GM12878 (cell line): ENCODE data around the gene SLC25A44. TPM values are rescaled to one million over a fixed set of nuclear protein-coding genes. Genes with fewer than 3 reads are reported as not detected.

Experiments
- ATAC-seq: fragments of 200-7000 bp; cut with Tn5 transposase; 3 replicates; pipeline ENCODE4 v1.9.1; 2020; ENCODE audit warnings: mild to moderate bottlenecking, moderate library complexity
- BruUV-seq: library from RNA; stranded (reverse); fragments of 400-500 nt; replicated peaks from 2 replicates; lab custom pipeline; 2021; lab: Mats Ljungman, UMichigan
- CTCF ChIA-PET: fragments of 300-600 bp; sonication (Branson Sonifier 250); formaldehyde crosslinking; extraction: SDS; loops from one replicate; lab custom pipeline; 2021; ENCODE audit warnings: inconsistent platforms; lab: Yijun Ruan, JAX
- POLR2A ChIA-PET: fragments of 350-600 bp; formaldehyde crosslinking; extraction: SDS; loops from one replicate; lab custom pipeline; 2021; ENCODE audit warnings: inconsistent platforms; lab: Charles Lee
- RAD21 ChIA-PET: fragments of 300-600 bp; sonication (Branson Sonifier 250); formaldehyde crosslinking; loops from one replicate; lab custom pipeline; 2023; ENCODE audit warnings: antibody characterized with exemption; ENCODE audit not compliant: unreplicated experiment; lab: Charles Lee
- SMC1A ChIA-PET: fragments of 300-600 bp; sonication (Branson Sonifier 250); formaldehyde crosslinking; loops from one replicate; lab custom pipeline; 2023; ENCODE audit not compliant: unreplicated experiment, uncharacterized antibody; lab: Charles Lee
- DNase-seq: peaks from one replicate; pipeline ENCODE4 v3.0.0-alpha.2; 2011; ENCODE audit warnings: low read depth, low spot score
- FAIRE-seq: peaks from 3 replicates; lab custom pipeline; 2011; peaks lifted over from hg19 to GRCh38; lab: Jason Lieb, UNC
- H2AFZ ChIP-seq: 2 replicates; pipeline ENCODE4 v1.6.0; 2011; ENCODE audit warnings: low read depth, low read length, control low read depth; ENCODE audit not compliant: control insufficient read depth
- H3K27ac ChIP-seq: 2 replicates; pipeline ENCODE4 v1.5.1; 2011; ENCODE audit warnings: control low read depth; ENCODE audit not compliant: control insufficient read depth, insufficient read depth
- H3K27me3 ChIP-seq, 2 experiments: replicated peaks in 1 of 2; 2 replicates each; pipeline versions ENCODE4 v1.6.0 to v1.6.1; 2011; ENCODE audit warnings: low read length in 1 of 2; ENCODE audit not compliant: control insufficient read depth in 2 of 2, insufficient read depth in 2 of 2
- H3K36me3 ChIP-seq, 2 experiments: 2 replicates each; pipeline ENCODE4 v1.5.1; 2011; ENCODE audit warnings: low read length in 1 of 2; ENCODE audit not compliant: control insufficient read depth in 2 of 2, insufficient read depth in 2 of 2
- H3K4me1 ChIP-seq: 2 replicates; pipeline ENCODE4 v1.6.1; 2011; ENCODE audit warnings: mild to moderate bottlenecking, low read length, moderate library complexity, mixed read lengths; ENCODE audit not compliant: control insufficient read depth, insufficient read depth
- H3K4me2 ChIP-seq: 2 replicates; pipeline ENCODE4 v1.6.0; 2011; ENCODE audit warnings: control low read depth; ENCODE audit not compliant: control insufficient read depth, insufficient read depth
- H3K4me3 ChIP-seq: fragments of 200-600 bp; sonication (generic); 2 replicates; pipeline ENCODE4 v1.5.1; 2016
- H3K79me2 ChIP-seq: 2 replicates; pipeline ENCODE4 v1.6.0; 2011; ENCODE audit warnings: low read length; ENCODE audit not compliant: control insufficient read depth, insufficient read depth
- H3K9ac ChIP-seq: 2 replicates; pipeline ENCODE4 v1.8.0; 2011; ENCODE audit warnings: low read length, control low read depth, mixed read lengths; ENCODE audit not compliant: control insufficient read depth, insufficient read depth
- H3K9me3 ChIP-seq: replicated peaks from 3 replicates; pipeline ENCODE4 v1.5.1; 2011; ENCODE audit warnings: mild to moderate bottlenecking, low read length; ENCODE audit not compliant: control insufficient read depth, insufficient read depth
- H4K20me1 ChIP-seq: 2 replicates; pipeline ENCODE4 v1.6.0; 2011; ENCODE audit not compliant: control insufficient read depth, insufficient read depth
- HDAC2 ChIP-seq: fragments of 200-600 bp; sonication (generic); IDR thresholded peaks from 2 replicates; pipeline ENCODE4 v1.6.1; 2017
- MEF2B ChIP-seq: fragments of 450-650 bp; IDR thresholded peaks from 2 replicates; pipeline ENCODE4 v1.6.1; 2018; ENCODE audit warnings: mild to moderate bottlenecking, moderate library complexity; ENCODE audit not compliant: partially characterized antibody, poor library complexity, severe bottlenecking
- NFYB ChIP-seq: IDR thresholded peaks from 2 replicates; pipeline ENCODE4 v1.6.1; 2011; ENCODE audit warnings: low read depth, mild to moderate bottlenecking, low read length, improper control_type of control experiment, moderate library complexity; ENCODE audit not compliant: insufficient read depth
- NRF1 ChIP-seq: conservative IDR thresholded peaks from 2 replicates; pipeline ENCODE4 v1.6.1; 2011; ENCODE audit warnings: mild to moderate bottlenecking, low read depth, low read length, improper control_type of control experiment
- WGBS: methylation state at CpG from one replicate; pipeline ENCODE4 v1.1.6; 2016; ENCODE audit warnings: low lambda C conversion rate; ENCODE audit not compliant: insufficient replicate concordance, insufficient coverage; ENCODE audit errors: missing lambda C conversion rate; 5-methylcytosine and 5-hydroxymethylcytosine counted together
- in situ Hi-C: fragments of 300-500 bp; cut with MboI; formaldehyde crosslinking; loops from 9 replicates; pipeline ENCODE4 v1.14.3; 2018; ENCODE audit warnings: mixed read lengths
- intact Hi-C: fragments of 100-400 bp; cut with micrococcal nuclease; formaldehyde crosslinking; loops from one replicate; pipeline ENCODE4 v1.14.2; 2022; ENCODE audit not compliant: unreplicated experiment
- polyA plus RNA-seq, 11 experiments: library from polyadenylated mRNA; depleted of rRNA in 4 of 11; unstranded in 6 of 11; stranded (reverse) in 5 of 11; fragments of >200 nt; fragmentation: Nextera tagmentation in 4 of 11; fragmentation: Illumina TruSeq in 1 of 11; extraction: Ambion mirVana in 4 of 11; extraction: Trizol in 1 of 11; gene quantifications; 1 replicate in 1 of 11; 2 replicates in 10 of 11; pipeline versions ENCODE4 v1.2.1 to v1.2.3, GENCODE V29; 2011 to 2016; ENCODE audit warnings: inconsistent platforms in 2 of 11, missing spikeins in 2 of 11, low read depth in 1 of 11
- total RNA-seq, 4 experiments: library from RNA; depleted of rRNA in 3 of 4; stranded (reverse); fragments of >200 nt in 3 of 4; fragmentation: Illumina TruSeq in 1 of 4; extraction: Trizol in 1 of 4; gene quantifications; 2 replicates each; pipeline versions ENCODE4 v1.2.1 to v1.2.3, GENCODE V29; 2013 to 2021
- TF ChIP-seq, protein P1 (sequence below): IDR thresholded peaks from 2 replicates; pipeline ENCODE4 v1.6.1; 2012; ENCODE audit warnings: low read depth, low read length, improper control_type of control experiment
- TF ChIP-seq, protein P2 (sequence below): fragments of 450-650 bp; IDR thresholded peaks from 2 replicates; pipeline ENCODE4 v1.6.1; 2014; ENCODE audit warnings: mild to moderate bottlenecking

SLC25A44 gene
- total and polyA plus RNA-seq, 10 of the 15 experiments (the other 5 are each of a cell fraction or from before 2014, with no cell fraction given) = 7.1 to 43.3 (median 30.4) TPM

DNA sequence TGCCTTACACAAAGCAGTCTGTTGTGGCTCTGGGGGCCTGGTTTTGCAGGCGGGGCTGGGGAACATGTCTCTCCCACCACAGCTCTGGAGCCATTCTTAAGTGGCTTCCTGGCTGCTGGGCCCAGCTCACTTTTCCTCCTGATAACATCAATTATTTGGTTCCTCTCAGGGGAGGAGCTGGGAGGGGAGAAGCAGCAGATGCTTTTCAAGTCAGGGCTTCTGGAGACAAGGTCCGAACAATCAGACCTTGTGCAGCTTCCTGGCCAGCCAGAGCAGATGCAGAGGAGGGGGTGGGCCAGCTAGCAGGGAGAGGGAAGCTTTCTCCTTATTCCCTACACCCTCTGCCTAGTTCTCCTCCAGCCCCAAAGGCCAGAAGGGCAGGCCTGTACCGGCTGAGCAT lies 57.6 kb downstream of the SLC25A44 start:
- CTCF ChIA-PET = interaction anchor here (0.8 to 1.5 kb wide), 3 partner anchors 10 to 106 kb away, joined by 3 read pairs; no protein-coding TSS in a partner anchor
- TF ChIP-seq HDAC2 (no peak), NRF1 (no peak), NFYB (no peak)
- TF ChIP-seq, protein P1, sequence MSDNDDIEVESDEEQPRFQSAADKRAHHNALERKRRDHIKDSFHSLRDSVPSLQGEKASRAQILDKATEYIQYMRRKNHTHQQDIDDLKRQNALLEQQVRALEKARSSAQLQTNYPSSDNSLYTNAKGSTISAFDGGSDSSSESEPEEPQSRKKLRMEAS = no peak
- TF ChIP-seq, protein P2, sequence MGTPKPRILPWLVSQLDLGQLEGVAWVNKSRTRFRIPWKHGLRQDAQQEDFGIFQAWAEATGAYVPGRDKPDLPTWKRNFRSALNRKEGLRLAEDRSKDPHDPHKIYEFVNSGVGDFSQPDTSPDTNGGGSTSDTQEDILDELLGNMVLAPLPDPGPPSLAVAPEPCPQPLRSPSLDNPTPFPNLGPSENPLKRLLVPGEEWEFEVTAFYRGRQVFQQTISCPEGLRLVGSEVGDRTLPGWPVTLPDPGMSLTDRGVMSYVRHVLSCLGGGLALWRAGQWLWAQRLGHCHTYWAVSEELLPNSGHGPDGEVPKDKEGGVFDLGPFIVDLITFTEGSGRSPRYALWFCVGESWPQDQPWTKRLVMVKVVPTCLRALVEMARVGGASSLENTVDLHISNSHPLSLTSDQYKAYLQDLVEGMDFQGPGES = no peak
- FAIRE-seq (no peak), ATAC-seq (no peak), DNase-seq (no peak)
- in situ Hi-C loops = no loop called here
- Histone ChIP-seq H3K27me3 (no peaks in the 10 kb centered on the region), H3K9ac (no peak overlapping the region), H2AFZ (no peak overlapping the region), H3K4me3 (no peak overlapping the region), H3K9me3 (no peaks in the 10 kb centered on the region), H3K36me3 (peaks cover 13 to 43% of the 10 kb centered on the region in 2 experiments), H3K4me1 (no peaks in the 10 kb centered on the region), H3K79me2 (no peaks in the 10 kb centered on the region), H3K27ac (no peak overlapping the region), H4K20me1 (no peaks in the 10 kb centered on the region), H3K4me2 (no peak overlapping the region)
- SMC1A ChIA-PET = interaction anchor here (1.2 kb wide), 1 partner anchor 23 kb away, joined by 4 read pairs; no protein-coding TSS in a partner anchor
- no TSS peak for BruUV-seq
- intact Hi-C loops = no loop called here
- RAD21 ChIA-PET = interaction anchor here (0.6 kb wide), 1 partner anchor 127 kb away, joined by 3 read pairs; no protein-coding TSS in a partner anchor
- WGBS = 65% methylated on average over 3 of the region's 3 CpGs
- POLR2A ChIA-PET = interaction anchor here (0.5 kb wide), 1 partner anchor 109 kb away, joined by 6 read pairs; no protein-coding TSS in a partner anchor

DNA sequence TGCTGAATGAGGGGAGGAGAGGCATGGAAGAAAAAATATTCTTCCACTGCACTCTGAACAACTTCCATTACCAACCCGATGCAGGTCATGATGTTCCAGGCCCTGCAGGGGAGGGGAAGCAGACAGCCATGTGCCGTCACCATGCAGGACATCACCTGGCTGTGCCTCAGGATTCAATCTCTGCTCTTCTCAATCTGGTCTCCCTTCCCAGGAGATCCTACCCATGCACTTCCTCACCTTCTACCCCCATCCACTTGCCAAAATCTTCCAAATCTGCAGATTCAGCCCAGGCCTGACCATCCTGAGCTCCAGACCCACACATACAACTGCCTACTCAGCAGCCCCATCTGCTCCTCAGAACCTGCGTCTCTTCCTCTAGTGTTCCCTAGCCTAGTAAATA lies 59.7 kb downstream of the SLC25A44 start:
- H3K36me3 ChIP-seq = peaks cover 22 to 50% of the 10 kb centered on the region in 2 experiments
- POLR2A ChIA-PET = interaction anchor here (0.5 kb wide), 1 partner anchor 13 kb away, joined by 5 read pairs; no protein-coding TSS in a partner anchor

More for the DNA sequence above, 59.7 kb downstream of the SLC25A44 start:
- no peak for FAIRE-seq
- no peak overlapping the region for H3K4me3 ChIP-seq
- intact Hi-C loops = no loop called here
- ChIA-PET CTCF (no interaction called here), SMC1A (no interaction called here), RAD21 (no interaction called here)
- no peaks in the 10 kb centered on the region for H3K79me2 ChIP-seq
- H3K9me3 ChIP-seq = no peaks in the 10 kb centered on the region
- ATAC-seq = no peak
- in situ Hi-C loops = no loop called here
- no peak for DNase-seq
- H3K4me2 ChIP-seq = no peak overlapping the region
- BruUV-seq = no TSS peak
- 91% methylated on average over 3 of the region's 3 CpGs for WGBS
- no peak for TF ChIP-seq MEF2B
- no peak for TF ChIP-seq NRF1
- no peaks in the 10 kb centered on the region for H4K20me1 ChIP-seq
- H3K27me3 ChIP-seq = no peaks in the 10 kb centered on the region
- H3K4me1 ChIP-seq = no peaks in the 10 kb centered on the region
- no peak overlapping the region for H3K27ac ChIP-seq
- H3K9ac ChIP-seq = no peak overlapping the region
- H2AFZ ChIP-seq = no peak overlapping the region
